HG03571 (cell line): ENCODE measurements around the gene HHAT.
A peak's percentile ranks its signal among the peaks of the same experiment; 100 is the strongest.

Experiments
- ATAC-seq: cut with Tn5 transposase; IDR thresholded peaks from one replicate; pipeline ENCODE4 v1.9.1; 2021; ENCODE audit not compliant: unreplicated experiment

The HHAT gene

DNA sequence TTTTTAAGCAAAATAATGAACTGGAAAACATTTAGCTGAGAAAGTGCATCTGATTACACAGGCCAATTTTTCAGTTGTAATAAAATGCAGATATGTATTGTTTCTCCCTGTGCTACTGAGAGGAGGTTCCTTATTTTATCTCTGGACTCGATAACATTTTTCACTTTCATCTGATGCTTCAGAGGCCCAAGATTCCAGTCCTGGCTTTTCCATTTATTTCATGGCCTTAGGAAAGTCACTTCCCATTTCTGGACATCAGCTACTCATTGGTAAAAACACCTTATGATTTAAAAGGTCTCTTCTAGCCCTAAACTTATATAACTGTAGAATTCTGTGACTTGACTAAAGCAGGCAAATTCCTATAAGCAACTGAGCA is 203.5 kb downstream of the HHAT start:
- no peak for ATAC-seq

DNA sequence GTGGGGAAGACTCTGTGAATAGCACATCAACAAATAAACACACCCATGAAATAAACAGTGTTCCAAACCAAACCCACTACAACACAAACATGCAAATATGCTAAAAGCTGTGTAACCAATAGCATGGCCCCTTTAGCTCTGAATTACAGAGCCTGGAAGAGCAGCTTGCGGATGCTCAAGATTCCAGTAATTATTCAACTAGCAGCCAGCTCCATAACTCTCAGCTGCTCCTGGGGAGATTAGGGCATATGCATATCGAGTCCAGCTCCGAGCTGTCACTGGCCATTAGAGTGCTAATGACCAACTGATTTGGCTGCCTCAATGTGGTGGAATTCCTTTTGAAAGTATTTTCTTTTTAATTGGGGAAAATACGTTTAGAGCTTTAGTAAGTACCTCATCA is 207.1 kb downstream of the HHAT start:
- ATAC-seq: no peak

DNA sequence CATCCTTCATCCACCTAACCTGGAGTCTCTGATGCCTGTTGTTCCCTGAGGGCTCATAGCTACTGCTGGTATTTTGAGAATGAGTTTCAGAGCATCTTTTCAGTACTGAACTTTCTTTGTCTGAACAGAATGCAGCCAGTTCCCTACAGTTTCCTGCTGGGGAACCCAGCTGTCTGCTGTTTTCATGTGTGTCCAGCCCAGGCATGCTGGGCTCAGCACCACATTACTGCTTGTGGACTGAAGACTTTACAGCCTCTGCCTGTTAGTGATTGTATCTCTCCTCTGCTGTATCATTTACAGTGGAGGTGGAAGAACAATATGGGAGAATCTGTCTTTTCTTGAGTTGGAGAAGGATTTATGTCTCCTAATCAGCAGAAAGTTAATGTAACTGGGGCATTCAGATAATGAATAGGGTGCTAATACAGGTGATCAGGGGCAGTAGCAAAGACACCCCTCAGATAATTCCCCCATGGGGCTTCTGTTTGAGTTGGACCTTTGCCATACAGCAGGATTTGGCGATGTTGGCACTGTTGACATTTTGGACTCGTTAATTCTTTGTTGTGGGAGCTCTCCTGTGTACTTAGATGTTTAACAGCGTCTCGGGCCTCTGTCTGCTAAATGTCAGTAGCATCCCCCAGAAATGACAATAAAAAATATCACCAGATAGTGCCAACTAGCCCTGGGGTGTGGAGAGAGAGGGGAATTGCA is 207.7 kb downstream of the HHAT start:
- ATAC-seq: no peak

DNA sequence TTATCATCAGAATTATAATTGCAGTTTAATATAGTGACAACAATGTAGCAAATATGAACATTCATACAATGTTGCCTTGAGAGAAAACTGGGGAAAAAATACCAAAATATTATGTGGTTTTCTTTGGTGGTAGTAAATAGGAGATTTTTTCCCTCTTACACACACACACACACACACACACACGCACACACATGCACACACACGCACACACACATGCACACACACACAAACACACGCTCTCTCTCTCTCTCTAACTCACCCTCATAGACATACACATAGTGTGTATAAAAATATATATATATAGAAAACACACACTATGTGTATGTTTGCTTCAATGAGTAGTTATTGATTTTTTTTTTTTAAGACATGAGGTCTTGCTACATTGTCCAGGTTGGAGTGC is 211.6 kb downstream of the HHAT start:
- no peak for ATAC-seq

DNA sequence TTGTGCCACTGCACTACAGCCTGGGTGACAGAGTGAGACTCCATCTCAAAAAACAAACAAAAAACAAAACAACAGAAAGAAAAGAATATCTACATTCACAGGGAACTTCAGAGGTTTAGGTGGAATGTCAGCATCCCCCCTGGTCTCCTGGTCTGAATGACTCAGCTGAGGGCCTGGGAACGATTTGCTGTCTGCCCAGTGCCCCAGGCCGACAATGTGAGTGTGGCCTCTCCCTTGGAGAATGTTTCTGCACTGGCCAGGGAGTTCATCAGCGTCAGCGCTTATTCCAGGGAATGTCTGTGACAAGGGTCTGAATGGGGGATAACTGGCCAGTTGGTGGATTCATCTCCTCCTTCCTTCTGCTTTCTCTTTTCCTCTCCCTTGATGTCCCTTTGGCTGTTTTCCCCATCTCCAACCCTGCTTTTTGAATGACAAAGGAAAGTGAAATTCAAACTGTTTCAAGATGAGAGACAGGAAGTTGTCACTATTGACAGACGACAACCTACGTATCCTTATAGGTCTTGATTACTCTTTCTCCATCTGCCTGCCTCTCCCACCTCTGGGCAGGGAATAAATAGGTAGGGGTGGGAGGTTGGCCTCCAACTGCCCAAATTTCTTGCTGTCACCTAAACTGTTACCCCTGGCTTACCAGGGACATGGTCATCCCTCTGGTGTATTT is 213.1 kb downstream of the HHAT start:
- no peak for ATAC-seq

DNA sequence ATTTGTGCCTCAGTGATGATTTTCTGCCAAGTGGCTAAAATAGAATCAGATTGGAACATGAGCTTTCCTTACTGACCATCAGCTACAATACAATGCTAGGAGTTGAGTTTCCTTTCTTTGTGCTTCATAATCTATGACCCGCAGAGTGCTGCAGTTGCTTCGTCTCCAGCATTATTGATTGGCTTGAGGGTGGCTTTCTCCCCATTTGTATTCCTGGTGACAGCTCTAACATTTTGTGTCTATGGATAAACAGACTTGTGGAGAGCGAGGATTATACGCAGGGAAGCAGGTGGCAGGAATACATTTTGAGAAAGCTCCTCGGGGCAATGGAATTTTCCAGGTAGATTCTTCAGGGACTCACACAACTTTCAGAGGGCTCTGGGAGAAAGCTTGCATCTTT is 223.2 kb downstream of the HHAT start:
- no peak for ATAC-seq

DNA sequence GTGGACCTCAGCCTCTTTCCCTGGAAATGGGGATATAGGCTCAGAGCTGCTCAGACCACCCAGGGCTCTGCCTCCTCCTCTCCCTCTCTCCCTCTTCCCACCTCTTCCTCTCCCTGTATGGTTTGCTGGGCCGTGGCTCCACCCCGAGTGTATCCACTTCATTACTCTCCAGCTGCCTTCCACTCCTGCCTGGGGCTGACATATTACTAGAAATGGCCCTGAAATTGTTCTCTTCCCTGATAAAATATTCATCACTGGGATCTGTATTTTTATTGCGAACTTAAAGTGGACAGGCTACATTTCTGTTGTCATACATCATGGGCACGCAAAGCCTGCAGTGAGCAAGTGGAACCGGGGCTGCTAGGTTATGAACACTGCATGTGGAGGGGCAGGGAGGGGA is 225.0 kb downstream of the HHAT start:
- no peak for ATAC-seq

DNA sequence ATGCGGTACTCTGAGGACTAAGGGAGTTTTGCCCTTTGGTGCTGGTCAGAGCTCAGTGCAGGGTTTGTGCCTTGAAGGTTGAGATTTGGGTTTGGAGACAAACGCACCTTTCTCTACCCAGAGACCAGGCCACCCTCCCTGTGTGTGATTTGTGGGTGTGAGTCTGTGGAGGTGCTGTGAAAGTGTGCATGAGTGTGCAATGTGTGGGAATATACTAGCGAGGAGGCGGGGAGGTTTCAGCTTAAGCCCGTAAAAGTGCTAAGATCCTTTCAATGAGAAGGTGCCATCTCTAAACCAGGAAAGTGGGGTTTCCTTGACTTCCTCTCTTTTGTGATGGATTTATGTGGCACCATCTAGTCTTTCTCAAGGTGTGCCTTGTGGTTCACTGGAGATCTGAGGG is 225.7 kb downstream of the HHAT start:
- ATAC-seq: no peak

DNA sequence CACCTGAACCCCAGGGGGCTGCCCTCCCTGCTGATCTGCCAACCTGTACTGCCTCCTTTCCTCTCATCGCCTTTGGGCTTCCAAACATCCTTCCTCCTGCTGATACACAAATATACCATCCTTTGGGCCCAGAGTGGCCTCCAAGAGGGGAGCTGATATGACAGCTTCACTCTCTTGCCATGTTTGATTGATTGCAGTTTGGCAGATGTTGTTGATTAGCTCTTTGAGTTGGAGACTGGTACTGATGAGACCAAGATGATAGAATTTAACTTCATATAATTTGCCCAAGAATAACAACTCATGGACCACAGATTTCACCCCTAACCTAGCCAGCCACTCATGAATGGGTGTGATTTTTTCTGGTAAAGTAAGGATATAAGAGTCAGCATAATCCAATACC is 227.8 kb downstream of the HHAT start:
- no peak for ATAC-seq

DNA sequence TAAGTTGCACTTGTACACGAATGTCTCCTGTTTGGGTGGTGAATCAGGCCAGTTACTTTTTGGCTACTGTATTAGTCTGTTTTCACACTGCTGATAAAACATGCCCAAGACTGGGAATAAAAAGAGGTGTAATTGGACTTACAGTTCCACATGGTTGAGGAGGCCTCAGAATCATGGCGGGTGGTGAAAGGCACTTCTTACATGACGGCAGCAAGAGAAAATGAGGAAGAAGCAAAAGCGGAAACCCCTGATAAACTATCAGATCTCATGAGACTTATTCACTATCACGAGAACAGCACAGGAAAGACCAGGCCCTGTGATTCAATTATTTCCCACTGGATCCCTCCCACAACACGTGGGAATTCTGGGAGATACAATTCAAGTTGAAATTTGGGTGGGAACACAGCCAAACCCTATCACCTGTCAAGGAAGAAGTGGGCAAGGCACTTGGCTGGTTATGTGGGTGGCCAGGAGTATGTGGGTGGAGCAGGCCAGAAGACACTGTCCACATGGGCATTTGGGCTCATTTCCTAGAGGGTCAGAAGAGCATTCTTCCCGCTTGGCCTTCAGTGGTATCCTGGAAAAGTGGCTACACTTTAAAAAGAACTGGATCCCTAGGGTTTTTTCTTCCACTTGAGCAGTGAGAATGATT is 228.8 kb downstream of the HHAT start:
- ATAC-seq: no peak

DNA sequence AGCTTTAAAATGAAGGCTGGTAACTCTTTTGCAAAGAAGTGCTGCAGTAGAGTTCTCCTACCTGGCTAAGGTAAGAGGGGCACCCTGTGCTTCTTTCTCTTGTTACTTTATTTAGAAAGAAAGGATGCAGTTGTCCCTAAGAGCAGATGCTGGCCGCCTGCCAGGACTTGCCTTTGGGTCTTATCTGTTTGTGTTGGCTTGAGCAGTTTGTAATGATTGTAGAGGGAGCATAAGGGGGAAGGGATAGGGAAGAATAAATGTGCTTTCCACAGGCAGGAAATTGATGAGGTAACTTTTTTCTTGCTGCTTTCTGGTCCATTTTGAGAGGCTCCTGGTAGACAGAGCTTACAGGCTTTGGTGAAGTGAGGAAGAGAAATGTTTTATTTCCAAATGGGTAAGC is 229.6 kb downstream of the HHAT start:
- no peak for ATAC-seq

DNA sequence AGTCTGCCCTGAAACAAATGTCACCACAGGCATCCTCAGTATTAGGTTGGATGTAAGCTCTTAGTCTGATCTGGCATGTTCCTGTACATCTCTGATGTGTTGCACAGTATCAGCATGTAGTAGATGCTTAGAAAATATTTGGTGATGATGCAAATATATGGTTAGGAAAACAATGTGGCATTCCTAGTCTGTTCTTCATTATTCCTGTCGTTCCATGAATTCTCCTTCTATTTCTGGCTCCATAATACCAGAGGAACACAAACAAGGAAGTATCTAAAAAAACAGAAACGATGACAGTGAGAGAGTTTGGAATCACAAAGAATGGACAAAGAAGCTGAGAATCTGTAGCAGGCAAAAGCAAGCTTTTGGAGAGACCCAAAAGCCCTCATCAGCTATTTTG is 236.6 kb downstream of the HHAT start:
- ATAC-seq: no peak

DNA sequence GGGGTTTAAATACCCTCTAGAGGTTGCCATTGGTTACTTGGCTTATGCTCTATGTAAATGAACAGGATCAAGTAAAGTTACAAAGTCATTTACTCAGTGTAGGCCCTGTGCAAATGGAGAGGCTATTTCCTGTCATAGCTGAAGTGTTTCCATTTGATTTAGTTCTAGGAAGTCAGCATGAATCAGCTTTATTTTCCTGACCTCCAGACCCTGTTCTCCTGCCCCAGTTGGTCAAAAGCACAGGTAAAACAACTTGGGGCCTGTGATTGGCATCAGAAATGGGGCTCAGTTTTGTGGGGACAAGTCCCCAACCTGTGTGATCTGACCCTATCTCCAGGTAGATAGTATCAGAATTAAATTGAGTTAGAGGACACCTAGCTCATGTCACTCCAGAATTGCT is 239.9 kb downstream of the HHAT start:
- ATAC-seq: no peak

DNA sequence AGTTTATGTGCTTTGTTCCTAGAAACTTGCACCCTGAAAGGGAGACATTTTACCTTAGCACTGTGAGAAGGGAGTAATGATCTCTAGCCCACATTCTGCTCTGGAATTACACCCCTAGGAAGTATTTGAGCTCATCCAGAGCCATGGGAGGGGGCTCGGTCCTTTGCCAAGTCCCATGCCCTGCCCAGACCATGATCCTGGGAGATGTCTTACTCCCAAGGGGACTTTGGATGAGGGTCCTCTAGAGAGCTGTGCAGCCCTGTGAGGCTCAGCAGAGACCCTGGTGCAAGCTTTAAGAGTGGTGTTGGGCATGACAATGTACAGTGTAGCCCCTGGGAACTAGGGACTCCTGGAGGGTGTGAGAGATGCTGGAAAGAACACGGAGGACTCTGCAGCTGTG is 241.4 kb downstream of the HHAT start:
- no peak for ATAC-seq

DNA sequence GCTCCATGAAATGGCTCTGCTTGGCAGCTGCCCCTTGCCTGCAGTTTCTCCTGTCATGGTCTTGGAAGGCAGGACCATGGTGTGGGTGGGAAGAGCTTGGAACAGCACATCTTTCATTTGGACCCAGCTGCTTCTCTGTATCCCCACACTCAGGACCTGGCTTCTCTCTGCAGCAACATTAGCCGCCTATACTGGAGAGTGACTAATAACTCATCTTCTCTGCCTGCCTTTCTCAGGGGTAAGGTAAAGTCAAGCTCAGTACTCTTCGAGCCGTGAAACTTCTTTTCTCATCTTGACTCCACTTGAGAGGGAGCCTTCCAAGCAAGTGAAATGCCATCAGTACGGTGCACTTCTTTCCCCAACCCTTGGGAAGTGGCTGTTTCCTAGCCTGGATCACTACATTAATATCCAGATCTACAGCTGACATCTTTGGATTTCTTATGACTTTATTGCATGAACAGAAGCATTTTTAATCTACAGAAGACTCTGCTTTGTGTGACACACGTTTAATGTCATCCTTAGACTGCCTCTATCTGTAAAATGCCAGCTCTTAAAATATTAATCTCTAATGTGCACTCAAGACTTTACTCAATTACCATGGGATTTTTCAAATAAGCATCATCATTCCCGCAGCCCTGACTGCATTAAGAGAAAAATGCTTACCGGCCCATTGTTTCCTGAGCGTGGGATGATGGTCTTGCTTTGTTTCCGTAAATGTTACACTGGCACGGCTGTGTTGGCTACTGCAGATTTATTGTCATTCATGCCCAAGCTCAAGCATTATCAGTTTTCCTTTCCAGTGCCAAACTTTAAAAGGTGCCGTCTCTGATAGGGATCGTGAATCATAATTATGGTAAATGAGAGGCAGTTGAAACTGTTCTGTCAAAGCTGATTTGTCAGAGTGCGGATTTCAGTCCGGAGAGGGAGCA is 242.9 kb downstream of the HHAT start:
- ATAC-seq: no peak

DNA sequence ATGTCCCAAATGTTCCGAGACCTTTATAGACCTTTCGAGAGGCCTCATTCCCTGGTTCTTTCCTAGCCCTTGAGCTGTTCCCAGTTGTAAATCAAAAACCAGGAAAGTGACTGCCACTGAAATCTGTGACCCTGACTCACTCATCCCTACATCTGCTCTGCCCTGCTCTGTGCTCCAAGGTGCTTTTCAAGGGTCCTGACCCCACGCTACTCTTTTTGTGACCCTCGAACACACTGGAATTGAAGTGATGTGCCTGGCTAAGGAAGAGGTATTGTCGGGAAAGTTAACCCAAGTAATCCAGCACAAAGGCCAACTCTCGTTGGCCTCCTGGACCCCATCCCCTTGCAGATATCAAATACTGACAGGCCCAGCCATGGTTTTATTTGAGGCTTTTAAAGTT is 244.4 kb downstream of the HHAT start:
- no peak for ATAC-seq

DNA sequence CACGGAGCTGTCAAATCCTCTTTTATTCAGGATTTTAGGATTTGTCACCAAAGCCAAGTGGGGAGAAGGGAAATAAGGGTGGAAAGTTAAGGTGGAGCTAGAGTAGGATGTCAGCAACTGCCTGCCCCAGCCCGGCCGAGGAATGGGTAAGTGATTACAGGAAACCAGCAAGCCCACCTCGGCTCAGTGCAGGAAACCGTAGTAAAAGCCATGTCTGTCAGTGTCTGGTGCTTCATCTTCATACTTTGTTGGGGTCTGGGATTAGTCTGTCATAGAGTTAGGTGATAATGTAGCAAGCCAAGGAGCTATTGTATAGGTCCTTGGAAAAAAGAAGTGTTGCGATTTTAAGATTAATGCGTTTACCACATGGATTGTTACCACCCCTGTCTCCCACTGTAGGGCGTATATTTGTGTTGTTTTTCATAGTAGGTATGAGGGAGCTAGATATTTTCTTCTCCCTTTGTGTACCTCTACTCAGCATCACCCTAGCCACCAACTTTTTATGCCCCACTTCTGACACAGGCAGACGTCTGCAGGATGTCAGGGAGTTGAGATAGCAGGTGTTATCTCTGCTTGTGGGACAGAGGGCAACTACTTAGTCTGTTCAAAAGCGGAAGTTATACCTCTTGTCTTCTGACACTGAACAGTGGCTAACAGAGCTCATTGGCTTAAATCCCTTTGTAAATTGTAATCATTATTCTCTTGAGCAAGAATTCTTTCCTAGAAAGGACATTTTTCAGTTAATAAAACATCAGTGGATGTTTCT is 253.7 kb downstream of the HHAT start:
- ATAC-seq: no peak

DNA sequence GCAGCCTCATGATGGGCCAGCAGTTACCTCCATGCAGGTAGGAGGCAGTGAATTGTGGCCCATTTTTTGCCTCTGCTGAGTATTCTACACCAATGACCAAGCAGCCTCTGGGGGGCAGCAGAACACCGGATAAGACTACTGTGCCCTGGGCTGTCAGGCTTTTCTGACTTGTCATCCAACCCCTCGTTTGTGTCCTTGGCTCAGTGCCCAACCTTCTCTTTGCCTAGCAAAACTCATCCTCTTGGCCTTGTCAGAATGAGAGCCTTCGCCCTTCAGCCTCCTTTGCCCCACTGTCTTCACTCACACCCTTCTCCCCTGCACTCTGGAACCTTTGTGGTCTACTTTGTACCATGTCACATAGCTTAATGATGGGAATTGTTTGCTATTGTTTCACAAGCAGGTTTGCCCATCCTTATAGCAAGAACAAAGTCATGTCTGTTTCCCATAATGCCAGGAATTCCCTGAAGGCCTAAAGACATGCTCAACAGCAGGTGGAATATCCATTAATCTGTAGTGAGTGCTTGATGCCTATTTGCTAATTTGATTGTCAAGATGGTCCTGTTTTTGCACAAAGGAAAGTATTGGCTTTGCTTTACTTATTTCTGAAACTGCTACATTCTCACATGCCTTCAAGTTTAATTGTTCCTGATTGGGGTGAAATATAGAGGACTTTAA is 255.9 kb downstream of the HHAT start:
- peak; percentile 52 for ATAC-seq

DNA sequence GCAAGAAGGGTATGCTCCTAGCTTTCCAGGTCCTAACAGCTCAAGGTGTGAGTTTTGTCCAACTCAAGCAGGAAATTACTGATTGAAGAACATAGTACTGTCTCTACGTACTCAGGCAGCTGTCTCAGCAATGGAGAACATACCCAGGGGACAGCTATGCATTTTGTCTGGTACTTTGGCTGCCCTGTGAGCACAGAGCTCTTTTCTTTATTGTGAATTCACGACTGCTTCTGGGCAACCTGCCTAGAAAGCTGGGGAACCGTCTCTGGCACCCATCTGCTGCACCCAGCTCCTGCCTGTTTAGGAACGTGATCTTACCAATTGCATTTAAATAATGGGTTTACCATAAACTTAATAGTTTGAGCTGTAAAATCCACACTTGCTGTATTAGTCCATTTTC is 258.1 kb downstream of the HHAT start:
- ATAC-seq: no peak

DNA sequence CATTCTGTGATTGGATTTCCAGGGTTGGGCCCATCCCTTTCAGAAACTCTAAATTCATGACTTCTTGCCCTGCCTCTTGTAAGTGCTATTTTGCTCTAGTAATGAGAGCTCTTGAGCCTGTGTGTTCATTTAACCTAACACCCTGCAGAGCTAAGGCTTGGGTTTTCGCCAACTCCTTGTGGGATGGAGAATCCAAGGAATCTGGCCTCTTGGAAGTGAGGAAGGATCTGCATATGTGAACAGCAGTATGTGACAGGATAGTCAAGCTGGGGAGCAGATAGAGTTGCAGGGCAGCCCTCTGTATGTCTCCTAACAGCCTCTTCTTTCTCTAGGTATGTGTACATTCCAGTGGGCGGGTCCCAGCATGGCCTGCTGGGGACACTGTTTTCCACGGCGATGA is 258.9 kb downstream of the HHAT start:
- ATAC-seq: no peak
